HG02798 (cell line): ENCODE results near the gene TM9SF3.

Source experiments
- ATAC-seq: cut with Tn5 transposase; IDR thresholded peaks from one replicate; pipeline ENCODE4 v1.9.1; 2021; ENCODE audit warnings: mild to moderate bottlenecking; ENCODE audit not compliant: unreplicated experiment, poor library complexity

The TM9SF3 gene

DNA sequence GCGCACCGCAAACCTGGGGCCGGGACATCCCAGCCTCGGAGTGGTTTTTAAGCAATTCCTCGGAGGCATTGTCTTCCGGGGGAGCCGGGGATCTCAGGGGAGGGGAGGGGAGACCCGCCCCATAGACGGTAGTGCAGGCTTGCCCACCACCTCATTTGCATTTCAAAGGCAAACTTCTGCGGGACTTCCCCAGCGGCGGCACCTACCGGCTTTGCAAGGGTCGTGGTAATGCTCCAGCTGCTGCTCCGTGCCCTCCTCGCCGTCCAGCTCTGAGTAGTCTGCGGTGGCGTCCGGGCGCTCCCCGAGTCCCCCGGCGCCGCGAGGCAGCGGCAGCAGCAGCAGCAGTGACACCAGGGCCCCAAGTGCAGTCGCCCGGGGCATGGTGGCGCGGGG lies 73.5 kb downstream of the TM9SF3 start:
- ATAC-seq: peak; percentile 37

- ATAC-seq: no peak
These were observed 74.1 kb downstream of the TM9SF3 start for GRCh38 chr10:96512524-96513304.

DNA sequence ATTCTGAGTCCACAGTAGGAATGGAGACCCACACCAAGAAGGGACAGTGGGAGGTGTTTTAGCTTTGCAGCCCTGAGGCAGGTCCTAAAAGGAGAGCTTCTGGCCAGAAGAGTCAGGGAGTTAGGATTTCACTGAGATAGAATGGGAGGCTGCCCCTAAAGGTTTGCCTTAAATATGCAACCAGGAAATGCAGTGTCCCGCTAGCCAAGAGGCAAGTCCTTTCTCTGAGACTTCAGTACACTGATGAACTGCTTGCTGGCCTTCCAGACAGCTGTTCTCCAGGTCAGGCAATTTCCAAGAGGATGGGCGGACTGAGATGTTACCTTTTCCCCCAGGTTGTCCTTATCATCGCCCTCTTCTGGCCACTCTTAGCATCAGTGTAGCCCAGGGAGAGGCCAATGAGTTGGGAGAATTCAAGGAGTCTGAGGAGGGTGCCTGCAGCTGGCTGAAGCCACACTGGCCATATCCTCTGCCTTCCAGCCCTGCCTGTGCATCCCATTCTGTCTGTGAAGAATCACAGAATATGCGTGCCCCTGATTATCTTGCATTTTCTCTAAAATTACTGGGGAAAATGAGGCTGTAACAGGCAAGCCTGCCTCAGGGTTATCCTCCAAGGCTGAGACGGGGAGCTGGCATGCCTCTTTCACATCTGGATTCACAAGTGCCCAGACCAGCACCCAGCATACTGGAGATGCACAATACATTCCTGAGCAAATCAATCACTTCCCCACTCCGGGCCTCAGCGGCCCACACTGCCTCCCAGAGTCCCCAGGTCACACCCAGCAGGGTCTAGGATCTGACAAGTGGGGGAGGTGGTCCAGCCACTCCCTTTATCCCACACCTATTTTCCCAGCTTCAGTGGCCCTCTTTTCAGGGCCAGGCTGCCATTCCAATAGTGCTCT lies 75.5 kb downstream of the TM9SF3 start:
- ATAC-seq: no peak

DNA sequence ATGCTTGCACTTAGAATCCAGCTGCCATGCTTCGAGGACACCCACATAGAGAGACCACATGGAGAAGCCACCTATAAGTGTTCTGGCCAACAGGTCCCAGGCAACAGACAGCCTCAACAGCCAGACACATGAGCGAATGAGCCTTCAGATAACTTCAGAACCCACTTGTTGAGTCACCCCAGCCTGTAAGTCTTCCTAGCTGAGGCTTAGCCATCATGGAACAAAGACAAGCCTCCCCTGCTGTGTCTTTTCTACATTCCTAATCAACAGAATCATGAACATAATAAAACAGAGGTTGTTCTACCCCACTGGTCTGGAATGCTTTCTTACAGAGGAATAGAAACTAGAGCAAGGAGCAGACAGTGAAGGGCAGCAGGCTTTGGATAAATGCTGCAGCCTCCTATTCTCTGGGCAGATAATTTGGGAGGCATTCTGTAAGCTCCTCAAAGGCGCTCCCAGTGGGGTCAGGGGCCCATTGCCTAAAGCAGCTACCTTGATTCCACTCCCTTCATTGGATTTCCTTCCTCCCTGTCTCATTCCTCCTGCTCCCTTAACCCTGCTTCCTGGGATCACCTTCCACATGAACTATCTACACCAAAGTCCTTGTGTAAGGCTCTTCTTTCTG lies 77.7 kb downstream of the TM9SF3 start:
- no peak for ATAC-seq

DNA sequence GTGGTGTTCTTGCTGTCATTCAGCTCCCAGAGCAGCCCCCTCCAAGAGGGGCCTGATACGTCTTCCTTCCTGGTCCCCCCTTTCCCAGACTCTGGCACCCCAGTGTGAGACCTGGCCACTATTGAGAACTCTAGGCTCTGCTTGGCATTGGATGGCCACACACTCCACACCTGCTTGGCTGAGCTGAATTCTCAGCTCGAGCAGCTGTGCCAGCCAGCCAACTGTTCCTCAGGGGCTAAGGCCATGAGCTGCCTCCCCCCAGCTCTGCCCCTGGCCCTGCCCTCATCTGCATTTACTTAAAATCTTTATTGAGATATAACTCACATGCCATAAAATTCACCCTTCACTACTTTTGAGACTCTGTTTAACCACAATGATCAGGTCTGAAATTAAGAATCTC lies 79.8 kb downstream of the TM9SF3 start:
- no peak for ATAC-seq

DNA sequence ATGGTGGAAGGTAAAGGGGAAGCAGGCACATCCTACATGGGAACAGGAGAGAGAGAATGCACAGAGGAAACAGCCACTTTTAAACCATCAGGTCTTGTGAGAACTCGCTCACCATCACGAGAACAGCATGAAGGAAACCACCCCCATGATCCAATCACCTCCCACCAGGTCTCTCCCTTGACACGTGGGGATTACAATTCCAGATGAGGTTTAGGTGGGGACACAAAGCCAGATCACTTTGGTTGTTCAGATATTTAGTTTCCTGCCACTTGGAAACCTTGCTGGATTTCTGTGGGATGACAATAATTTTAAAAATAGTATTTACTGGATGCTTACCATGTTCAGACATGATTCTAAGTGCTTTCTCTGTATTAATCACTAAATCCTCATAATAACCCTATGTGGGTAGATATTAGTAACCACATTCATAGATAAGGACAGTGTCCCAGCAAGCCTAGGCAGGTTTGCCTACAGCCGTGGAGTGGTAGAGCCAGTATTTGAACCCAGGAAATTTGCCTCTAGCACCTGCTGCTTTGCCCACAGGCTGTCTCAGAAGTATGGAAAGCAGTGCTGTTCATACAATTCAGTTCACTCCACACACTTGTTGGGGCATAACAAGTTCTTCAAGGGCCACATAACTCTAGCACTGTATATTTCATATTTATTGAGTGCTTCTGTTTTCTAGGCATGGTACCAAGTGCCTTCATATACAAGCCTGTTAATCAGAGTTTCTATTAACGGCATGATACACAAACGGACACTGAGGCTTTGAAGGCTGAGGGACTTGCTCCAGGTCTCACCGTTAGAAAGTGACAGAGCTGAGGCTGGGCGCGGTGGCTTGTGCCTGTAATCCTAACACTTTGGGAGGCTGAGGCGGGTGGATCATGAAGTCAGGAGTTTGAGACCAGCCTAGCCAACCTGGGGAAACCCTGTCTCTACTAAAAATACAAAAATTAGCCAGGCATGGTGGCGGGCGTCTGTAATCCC lies 81.4 kb downstream of the TM9SF3 start:
- ATAC-seq: no peak

DNA sequence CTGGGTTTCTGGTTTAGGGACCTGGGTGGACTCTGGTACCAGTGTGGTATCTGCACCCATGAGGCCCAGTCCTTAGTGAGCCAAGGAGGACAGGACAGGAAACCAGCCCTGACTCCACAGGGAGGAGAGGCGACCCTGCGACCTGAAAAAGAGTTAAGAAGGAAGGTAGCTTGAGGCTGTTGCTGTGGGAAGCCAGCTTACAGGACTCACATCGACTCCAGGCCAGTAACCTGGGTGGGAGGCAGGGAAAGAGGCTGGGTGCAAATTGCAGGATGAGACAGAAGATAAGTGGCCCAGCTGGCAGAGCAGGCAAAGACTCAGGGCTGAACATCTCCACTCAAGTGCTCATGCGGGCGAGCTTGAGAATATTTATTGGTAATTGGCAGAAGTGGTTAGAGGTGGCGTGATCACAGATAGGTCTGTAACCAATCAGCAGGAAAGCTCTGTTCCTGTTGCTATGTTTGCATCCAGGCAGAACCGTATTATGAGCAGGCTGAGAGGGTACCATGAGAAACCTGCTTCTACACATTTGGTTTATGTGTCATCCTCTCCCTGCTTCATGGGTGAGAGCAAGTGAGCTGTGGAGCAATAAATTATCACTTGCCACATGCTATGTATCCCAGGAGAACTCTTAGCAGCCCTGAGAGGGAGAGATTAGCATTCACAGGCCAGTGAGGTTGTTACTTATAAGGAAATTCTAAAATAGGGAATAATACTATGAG lies 84.1 kb downstream of the TM9SF3 start:
- no peak for ATAC-seq

DNA sequence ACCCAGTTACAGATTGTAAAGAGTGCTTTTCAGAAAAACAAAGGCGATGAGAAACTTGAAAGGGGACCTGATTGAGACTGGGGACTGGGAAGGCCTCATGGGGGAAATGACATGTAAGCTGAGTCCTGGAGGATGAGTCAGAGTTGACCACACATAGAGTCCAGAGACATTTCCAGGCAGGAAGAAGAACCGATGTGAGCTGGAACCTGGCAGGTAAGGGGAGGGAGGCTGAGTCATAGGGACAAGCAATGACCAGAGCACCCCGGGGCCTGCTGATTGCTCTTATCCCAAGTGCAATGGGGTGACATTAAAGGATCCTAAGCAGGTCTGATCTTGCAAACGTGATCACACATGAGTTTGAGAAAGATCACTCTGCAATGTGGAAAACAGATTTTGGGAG lies 84.8 kb downstream of the TM9SF3 start:
- no peak for ATAC-seq

GRCh38 chr10:96500519-96500918 lies 86.3 kb downstream of the TM9SF3 start:
- no peak for ATAC-seq

DNA sequence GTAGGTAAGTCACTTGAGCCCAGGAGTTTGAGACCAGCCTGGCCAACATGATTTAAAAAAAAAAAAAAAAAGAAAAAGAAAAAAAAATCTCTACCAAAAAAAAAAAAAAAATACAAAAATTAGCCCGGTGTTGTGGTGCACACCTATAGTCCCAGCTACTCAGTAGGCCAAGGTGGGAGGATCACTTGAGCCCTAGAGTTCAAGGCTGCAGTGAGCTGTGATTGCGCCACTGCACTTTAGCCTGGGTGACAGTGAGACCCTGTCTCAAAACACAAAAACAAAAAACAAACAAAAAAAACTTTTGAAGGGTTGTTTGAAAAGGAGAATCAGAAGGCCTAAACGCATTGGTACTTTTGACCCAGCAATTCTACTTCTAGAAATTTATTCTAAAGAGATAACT lies 86.8 kb downstream of the TM9SF3 start:
- no peak for ATAC-seq

GRCh38 chr10:96497391-96497790 lies 89.4 kb downstream of the TM9SF3 start:
- ATAC-seq: no peak

DNA sequence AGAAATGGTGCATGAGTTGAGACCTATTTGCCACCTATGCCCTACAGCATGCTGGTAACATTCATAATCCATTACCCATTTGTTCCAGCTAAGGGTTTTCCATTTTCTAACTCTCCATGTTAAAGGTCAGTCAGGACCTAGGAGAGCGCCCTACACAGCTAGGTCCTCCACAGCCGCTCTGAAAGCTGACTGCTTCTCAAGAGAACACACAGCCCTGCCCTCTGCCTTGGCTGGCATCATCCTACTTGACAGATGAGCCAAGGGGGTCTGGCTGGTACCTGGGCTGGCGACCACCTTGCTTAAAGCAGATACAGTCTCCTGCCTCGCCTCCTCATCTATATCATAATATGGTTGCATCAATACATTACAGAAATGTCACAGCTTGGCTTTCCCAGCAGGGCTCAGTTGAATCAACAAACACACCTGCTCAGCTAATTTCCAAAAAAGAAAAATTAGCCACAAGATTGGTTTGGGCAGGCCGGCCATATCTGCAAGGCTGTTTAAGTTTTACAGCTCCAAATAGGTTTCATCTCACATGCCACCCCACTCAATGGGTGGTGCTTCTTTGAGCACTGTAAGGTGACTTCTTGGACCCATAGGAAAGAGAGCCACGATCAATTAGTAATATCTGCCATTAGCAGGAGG lies 90.4 kb downstream of the TM9SF3 start:
- ATAC-seq: no peak

GRCh38 chr10:96495544-96495943 lies 91.3 kb downstream of the TM9SF3 start:
- no peak for ATAC-seq

GRCh38 chr10:96494694-96495093 lies 92.1 kb downstream of the TM9SF3 start:
- no peak for ATAC-seq

DNA sequence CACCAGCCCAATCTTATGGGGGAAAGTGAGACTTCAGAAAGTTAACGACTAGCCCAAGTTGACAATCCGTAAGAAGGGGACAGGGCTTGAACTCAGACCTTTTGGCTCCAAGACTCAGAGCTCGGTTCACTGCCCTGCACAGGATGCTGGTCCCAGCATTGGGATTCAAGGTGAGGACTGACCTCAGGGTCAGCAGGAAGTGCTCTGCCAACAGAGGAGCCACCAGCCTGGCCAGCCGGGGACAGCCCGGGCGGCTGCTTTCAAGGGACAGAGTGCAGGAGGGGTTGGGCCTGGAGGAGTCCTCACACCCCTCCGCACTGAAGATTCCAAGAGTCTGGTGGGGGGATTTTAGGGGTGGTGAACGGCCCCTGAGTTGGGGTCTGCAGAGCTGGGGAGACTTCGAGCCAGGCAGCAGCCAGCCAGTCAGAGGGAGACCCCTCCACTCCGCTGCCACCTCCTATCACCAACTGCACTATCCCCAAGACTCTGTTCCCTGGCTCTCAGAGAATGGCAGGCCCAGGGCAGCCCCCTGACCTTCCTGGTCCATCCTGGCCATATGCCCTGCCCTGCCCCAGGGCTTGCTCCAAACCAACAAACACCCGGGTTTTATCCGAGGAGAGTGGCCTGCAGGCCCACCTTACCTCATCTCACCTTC lies 92.8 kb downstream of the TM9SF3 start:
- ATAC-seq: no peak

GRCh38 chr10:96493254-96493653 lies 93.6 kb downstream of the TM9SF3 start:
- ATAC-seq: no peak

- no peak for ATAC-seq
These were observed 95.5 kb downstream of the TM9SF3 start for GRCh38 chr10:96491303-96491702.

GRCh38 chr10:96488161-96488935 lies 98.5 kb downstream of the TM9SF3 start:
- no peak for ATAC-seq
